Measurements from ENCODE around the gene C2orf49.

The C2orf49 gene

GRCh38 chr2:105358593-105358992, 21.3 kb downstream of the C2orf49 start:
- no peak for DNase-seq (ENCODE audit: low read depth, low spot score)
- H3K27ac ChIP-seq = no peak overlapping the region

DNA sequence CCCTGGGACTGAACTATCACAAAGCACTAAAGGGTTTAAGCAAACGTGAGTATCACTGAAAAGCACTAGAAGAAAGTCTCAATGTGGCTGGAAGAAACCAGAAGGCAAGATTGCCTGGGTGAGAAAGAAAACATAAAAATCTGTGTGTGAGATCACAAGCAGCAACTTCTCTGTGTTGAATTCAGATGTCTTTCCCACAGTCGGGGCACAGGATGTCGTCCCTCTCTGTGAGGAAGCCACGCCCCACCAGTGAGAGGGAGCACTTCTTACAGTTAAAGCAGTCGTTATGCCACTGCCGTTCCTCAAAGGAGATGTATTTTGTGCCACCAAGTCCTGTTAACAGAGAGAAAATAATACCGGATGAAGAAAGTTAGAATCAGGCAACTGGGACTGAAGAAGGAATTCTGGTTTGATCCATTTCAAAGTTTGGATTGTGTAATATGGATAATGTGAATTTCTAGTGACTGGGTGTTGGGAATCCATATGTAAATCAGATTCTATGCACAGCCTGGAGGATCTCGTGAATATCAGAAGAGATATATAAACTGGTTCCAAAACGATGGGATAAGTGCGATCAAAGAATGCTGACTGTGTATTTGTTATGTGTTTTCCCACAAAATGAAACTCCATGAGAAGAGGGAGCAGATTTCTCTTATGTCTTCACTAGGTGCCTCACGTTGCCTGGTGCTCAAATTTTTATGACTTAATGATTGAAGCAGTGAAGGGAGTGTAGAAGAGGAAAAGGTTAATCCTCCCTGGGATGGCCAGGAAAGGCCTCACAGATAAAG, 24.0 kb downstream of the C2orf49 start:
- no peak overlapping the region for H3K27ac ChIP-seq
- DNase-seq (ENCODE audit: low read depth, low spot score) = no peak

DNA sequence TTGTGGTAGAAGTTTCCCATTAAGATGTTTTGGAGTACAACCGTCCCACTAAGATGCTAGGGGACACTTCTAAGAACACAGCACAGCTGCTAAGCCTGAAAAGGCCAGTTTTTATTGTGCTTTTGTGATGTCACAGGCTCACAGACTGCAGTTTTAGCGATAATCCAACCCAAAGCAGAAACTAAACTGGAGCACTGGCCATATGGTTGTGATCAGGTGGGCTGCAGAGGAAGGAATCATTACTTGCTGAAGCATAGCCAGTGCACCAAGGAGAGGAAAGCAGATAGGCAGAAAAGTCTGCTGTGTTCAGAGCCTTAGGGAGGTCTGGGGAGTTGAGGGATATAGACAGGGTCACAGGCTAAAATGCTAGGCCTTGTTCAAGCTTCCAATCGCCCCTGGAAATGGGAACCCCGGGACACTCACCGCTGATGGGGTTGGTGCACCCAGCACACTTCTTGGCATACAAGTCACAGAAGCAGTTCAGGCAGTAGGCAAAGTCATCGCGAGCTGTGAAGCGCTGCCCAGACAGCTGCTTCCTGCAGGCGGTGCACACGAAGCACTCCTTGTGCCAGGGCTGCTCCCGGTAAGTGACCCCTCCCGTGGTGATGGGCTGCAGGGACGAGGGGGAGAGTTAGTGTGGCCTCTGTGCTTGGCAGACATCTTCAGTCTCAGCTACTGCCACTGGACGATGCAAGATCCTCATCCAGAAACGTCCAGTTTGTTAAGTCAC, 25.7 kb downstream of the C2orf49 start:
- DNase-seq (ENCODE audit: low read depth, low spot score) = no peak
- H3K27ac ChIP-seq = no peak overlapping the region

- H3K27ac ChIP-seq = no peak overlapping the region
These were observed 27.2 kb downstream of the C2orf49 start for GRCh38 chr2:105364436-105365139.

DNA sequence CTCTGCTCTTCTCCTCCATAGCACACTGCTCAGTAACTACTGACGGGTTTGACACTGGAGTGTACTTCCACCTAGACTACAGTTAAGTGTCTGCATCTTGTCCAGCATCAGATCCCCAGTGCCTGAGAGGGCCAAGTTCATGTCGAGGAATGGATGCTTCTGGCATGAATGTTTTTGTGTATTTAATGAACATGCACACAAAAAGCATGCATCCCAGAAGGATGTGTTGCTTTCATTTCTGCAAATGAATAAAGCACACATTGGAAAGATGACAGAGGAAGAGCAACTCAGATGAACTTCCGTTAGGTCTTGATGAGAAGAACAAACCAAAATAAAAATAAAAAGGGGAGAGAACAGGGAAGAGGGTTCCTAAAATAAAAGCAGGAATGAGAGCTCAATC, 27.9 kb downstream of the C2orf49 start:
- H3K27ac ChIP-seq = no peak overlapping the region
- no peak for DNase-seq (ENCODE audit: low read depth, low spot score)

More at GRCh38 chr2:105364436-105365139, 27.2 kb downstream of the C2orf49 start:
- no peak for DNase-seq (ENCODE audit: low read depth, low spot score)

GRCh38 chr2:105368759-105369408, 31.5 kb downstream of the C2orf49 start:
- no peak overlapping the region for H3K27ac ChIP-seq
- DNase-seq (ENCODE audit: low read depth, low spot score) = no peak

GRCh38 chr2:105369777-105370690, 32.7 kb downstream of the C2orf49 start:
- H3K27ac ChIP-seq = peak overlapping the region; percentile 51

DNA sequence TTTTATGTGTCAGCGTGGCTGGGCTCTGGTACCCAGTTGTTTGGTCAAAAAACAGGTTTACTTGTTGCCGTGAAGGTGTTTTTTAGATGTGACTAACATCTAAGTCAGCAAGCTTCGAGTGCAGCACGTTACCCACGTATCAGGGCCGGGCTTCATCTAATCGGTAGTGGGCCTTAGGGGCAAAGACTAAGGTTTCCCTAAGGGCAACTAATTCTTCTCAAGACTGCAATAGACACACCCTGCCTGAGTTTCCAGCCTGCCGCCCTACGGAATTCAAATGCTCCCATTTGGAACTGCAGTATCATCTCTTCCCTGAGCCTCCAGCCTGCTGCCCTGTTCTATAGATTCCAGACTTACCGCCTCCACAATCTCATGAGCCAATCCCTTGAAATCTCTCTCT, 33.8 kb downstream of the C2orf49 start:
- H3K27ac ChIP-seq = peak overlapping the region; percentile 51
- no peak for DNase-seq (ENCODE audit: low read depth, low spot score)

More at GRCh38 chr2:105369777-105370690, 32.7 kb downstream of the C2orf49 start:
- peak; percentile 40 for DNase-seq (ENCODE audit: low read depth, low spot score)

DNA sequence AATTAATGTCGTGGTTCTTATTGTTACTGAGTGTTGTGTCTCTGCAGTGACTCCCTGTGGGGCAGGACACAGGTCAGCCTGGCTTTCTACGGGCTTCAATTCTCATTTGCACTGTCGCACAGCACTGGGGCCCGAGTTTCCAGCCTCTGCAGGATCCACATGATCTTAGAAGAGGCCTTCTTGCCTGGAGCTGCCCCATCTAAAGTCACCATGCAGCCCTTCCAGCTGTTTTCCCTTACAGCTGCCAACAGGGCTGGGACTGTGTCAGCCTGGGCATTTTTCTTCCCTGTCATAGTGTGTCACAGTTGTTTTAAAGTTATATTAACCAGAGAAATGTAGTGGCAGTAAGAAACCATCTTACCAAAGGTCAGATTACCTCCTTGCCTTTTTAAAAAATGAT, 34.5 kb downstream of the C2orf49 start:
- no peak for DNase-seq (ENCODE audit: low read depth, low spot score)
- peak overlapping the region; percentile 51 for H3K27ac ChIP-seq

GRCh38 chr2:105373344-105373781, 36.0 kb downstream of the C2orf49 start:
- H3K27ac ChIP-seq = peak overlapping the region; percentile 51
- DNase-seq (ENCODE audit: low read depth, low spot score) = no peak

DNA sequence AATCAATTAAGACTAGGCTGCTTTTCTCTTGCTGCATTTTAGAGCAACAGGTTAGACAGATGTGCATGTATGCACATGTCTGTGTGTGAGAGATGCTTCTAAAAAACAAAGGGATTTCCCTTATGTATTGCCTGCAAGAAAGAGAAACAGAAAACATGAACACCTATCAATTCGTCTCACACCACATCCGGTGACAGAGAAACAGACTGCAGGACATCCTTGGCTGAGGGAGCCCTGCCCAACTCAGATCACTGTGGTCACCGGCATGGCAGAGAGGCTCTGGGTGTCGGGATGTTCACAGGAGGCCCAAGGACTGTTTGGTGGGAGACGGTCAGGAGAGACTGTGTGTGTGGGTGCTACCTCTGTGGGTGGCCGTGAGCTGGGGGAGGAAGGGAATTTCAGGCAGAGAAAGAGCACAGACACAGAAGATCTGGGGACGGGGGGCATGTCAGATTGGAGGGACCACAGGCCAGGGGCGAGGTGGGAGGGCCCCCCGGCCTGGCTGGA, 36.6 kb downstream of the C2orf49 start:
- DNase-seq (ENCODE audit: low read depth, low spot score) = no peak
- peak overlapping the region; percentile 51 for H3K27ac ChIP-seq

DNA sequence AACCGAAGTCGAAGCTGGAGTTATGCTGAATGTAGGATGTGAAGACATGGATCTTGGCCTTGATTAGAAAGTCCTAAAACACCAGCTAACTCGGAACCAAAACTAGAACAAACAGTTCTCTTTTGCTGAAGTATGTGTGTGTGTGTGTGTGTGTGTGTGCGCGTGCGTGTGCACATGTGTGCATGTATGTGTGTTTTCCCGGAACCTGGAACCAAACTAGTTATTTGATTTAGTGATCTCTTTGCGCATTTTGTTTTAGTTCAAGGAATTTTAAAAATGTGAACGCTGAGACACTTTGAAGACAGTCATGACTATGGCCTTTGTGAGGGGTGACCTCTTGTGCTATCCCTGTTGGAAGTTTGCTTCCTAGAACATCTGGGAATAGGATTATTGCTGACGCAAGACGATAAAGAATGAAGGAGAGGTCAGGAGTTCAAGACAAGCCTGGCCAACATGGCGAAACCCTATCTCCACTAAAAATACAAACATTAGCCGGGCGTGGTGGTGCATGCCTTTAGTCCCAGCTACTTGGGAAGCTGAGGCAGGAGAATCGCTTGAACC, 37.7 kb downstream of the C2orf49 start:
- peak overlapping the region; percentile 51 for H3K27ac ChIP-seq
- no peak for DNase-seq (ENCODE audit: low read depth, low spot score)

- peak overlapping the region; percentile 27 for H3K27ac ChIP-seq
- DNase-seq (ENCODE audit: low read depth, low spot score) = no peak
These were observed 38.7 kb downstream of the C2orf49 start for GRCh38 chr2:105376010-105376409.

- no peak for DNase-seq (ENCODE audit: low read depth, low spot score)
- peak overlapping the region; percentile 27 for H3K27ac ChIP-seq
These were observed 39.5 kb downstream of the C2orf49 start for GRCh38 chr2:105376789-105377240.

DNA sequence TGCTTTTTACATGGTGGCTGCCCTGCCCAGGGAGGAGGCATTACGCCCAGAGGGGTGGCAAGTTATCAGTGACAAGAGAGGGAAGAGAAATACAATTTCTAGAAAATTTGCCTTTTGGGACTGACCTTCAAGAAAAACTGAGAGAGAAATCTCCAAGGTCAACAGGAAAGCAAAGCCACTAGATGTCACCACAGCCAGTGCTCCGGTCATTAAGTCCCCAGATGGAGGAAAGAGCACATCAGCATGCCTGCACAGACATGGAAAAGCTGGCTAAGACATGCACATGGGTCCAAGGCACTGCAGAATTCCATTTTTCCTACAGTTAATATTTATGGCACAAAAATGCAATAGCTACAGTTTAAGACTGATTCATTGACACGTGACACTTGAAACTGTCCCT, 40.5 kb downstream of the C2orf49 start:
- peak overlapping the region; percentile 51 for H3K27ac ChIP-seq

GRCh38 chr2:105378276-105378840, 41.0 kb downstream of the C2orf49 start:
- no peak for DNase-seq (ENCODE audit: low read depth, low spot score)
- peak overlapping the region; percentile 51 for H3K27ac ChIP-seq

More for the DNA sequence above, 40.5 kb downstream of the C2orf49 start:
- DNase-seq (ENCODE audit: low read depth, low spot score) = no peak

GRCh38 chr2:105378921-105379383, 41.6 kb downstream of the C2orf49 start:
- peak overlapping the region; percentile 51 for H3K27ac ChIP-seq
- no peak for DNase-seq (ENCODE audit: low read depth, low spot score)

DNA sequence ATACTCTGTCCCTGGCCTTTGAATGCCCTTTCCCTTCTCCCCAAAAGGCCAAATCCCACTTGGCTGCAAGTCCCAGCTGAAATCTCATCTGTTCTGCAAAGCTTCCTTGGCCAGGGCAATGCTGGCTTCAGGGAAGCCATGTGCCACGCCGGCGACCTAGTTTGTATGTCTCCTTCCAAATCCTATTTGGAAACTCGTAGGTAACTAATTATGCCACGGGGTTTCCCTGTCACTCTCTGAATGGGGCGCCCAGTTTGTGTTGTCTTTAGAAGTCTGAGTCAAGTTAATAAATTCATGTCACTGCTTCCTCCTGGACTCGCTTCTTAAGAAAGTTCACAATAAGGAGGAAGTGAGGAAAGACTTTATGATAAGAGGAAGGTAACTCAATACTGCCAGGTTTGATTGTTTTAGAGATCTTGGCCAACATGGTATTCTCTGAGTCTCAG, 42.4 kb downstream of the C2orf49 start:
- DNase-seq (ENCODE audit: low read depth, low spot score) = no peak
- H3K27ac ChIP-seq = peak overlapping the region; percentile 51
